VCaP (cell line): ENCODE measurements around the gene CAMTA1.

Experiments
- H3K27ac ChIP-seq: fragments of 450-650 bp; 2 replicates; pipeline ENCODE4 v1.5.1; 2017
- TF ChIP-seq, protein P1 (sequence below): fragments of 450-650 bp; conservative IDR thresholded peaks from 2 replicates; pipeline ENCODE4 v1.5.1; 2017; ENCODE audit warnings: mild to moderate bottlenecking, moderate library complexity

Gene CAMTA1

DNA sequence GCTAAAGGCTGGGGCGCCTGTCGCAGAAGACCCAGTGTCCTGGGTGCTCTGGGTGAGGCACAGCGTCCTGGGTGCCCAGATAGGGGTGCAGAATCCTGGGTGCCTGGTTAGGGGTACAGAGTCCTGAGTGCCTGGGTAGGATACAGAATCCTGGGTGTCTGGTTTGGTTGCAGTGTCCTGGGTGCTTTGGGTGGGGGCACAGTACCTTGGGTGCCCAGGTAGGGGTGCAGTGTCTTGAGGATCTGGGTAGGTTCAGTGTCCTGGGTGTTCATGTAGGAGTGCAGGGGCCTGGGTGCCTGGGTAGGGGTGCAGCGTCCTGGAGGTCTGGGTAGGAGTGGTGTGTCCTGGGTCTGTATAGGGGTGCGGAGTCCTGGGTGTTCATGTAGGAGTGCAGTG is 178.7 kb downstream of the CAMTA1 start:
- peak overlapping the region; percentile 89 for H3K27ac ChIP-seq
- TF ChIP-seq, protein P1, sequence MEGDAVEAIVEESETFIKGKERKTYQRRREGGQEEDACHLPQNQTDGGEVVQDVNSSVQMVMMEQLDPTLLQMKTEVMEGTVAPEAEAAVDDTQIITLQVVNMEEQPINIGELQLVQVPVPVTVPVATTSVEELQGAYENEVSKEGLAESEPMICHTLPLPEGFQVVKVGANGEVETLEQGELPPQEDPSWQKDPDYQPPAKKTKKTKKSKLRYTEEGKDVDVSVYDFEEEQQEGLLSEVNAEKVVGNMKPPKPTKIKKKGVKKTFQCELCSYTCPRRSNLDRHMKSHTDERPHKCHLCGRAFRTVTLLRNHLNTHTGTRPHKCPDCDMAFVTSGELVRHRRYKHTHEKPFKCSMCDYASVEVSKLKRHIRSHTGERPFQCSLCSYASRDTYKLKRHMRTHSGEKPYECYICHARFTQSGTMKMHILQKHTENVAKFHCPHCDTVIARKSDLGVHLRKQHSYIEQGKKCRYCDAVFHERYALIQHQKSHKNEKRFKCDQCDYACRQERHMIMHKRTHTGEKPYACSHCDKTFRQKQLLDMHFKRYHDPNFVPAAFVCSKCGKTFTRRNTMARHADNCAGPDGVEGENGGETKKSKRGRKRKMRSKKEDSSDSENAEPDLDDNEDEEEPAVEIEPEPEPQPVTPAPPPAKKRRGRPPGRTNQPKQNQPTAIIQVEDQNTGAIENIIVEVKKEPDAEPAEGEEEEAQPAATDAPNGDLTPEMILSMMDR: no peak

DNA sequence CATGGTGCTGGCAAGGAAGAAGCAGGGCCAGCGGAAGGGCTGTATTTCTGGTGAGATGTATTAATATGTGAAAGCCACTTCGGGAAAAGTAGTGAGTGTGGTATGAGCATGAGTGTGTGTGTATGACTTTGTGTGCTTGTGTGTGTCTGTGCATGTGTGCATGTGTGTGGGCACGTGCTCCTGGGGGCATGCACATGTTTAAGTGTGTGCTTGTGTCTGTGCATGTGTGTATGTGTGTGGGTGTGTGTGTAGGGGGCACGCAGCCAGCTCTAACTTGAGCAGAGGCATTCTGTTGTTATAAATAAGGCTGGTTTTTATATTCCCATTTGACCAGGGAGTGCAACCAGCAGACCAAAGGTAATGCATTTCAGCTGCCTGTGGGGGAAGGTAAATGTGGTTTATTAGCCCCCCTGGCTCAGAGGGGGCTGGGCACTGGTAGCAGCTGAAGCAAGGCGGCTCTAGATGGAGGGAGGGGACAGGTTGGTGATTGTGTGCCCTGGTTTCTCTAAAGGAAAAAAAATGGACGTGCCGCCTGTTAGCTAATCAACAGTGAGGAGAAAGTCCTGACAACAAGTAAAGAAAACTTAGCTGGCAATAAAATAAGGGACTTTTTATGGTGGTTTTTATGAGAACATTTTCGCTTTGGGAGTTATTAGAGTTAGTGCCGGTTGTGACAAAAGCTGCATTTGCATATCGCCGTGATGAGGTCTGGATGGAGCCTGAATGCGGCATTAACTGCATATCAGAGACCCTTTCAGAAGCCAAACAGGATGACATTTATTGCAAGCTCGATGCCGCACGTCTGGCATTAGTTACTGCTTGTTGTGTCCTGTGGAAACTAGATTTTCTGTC is 180.1 kb downstream of the CAMTA1 start:
- H3K27ac ChIP-seq: peak overlapping the region; percentile 89
- TF ChIP-seq, protein P1: no peak

DNA sequence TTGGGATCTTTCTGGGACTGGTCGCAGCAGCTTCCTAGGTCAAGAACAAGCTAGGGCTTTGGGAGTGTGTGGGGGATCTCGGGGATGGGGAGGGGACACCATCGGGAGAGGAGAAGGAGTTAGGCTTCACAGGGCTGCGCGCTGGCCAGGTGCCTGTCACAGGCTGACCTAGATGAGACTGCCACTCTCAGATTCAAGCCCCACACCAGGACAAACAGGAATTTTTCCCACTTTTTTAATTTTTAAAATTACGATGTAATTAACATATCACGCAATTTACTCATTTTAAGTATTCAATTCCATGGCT is 180.6 kb downstream of the CAMTA1 start:
- TF ChIP-seq, protein P1: no peak
- H3K27ac ChIP-seq: peak overlapping the region; percentile 89

DNA sequence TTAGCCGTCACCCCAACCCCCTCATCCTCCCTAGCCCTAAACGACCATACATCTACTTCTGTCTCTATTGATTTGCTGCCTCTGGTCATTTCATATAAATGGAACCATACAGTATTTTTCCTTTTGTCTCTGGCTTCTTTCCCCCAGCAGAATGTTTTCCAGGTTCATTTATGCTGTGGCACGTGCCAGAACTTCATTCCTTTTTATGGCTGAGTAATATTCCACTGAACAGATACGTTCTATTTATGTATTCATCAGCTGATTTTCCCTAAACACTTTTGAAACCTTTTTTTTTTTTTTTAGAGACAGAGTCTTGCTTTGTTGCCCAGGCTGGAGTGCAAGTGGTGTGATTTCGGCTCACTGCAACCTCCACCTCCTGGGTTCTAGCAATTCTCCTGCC is 181.1 kb downstream of the CAMTA1 start:
- TF ChIP-seq, protein P1: no peak
- peak overlapping the region; percentile 89 for H3K27ac ChIP-seq

DNA sequence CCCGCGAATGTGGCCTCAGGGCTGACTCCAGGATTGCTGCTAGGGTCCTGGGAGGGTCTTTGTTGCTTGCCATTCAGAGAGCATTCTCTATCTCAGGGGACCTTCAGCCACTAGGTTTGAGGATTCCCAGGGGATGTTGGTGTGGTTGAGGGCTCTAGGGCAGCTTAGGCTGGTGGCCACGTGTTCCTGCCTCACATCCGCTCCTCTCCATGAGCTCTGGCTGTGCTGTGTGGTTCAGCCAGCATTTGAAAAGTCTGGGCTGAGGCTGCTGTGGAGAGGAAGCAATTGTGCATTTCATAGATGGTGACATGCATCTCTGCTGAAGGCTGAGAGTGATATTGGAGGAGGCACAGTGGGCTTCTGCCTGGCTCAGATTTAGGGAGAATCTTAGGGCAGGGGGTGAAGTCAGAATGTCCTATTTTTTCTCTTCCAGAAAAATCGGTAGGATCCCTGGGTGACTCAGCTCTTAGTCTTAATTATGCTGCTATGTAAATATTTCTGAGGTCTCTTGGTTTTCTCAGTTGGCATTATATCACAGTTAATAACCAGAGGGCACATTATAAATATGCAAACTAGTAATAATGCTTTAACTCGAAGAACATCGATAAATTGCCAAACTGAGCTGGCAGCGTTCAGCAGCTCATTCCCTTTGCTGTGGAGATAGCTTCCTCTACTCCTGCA is 182.3 kb downstream of the CAMTA1 start:
- H3K27ac ChIP-seq: no peak overlapping the region; the same call in 1 of the 2 replicates
- TF ChIP-seq, protein P1: no peak

DNA sequence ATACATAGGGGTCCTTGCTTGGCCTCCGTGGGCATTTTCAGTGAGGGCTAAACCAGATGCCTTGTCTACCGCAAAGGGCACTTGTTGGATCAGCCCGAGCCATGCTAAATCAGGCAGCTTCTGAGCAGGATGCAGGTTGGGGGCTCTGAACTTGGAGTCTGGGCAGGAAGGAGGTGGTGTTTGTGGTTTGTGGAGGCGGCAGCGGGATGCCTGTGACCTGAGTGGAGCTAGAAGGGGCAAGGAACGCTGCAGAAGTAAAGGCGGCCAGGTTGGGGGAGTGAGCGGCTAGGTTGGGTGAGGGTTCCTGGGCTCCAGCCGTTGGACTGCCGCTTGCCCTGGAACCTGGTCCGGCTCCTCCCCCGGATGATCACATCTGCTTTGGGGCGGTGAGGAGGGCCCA is 183.9 kb downstream of the CAMTA1 start:
- no peak overlapping the region for H3K27ac ChIP-seq

DNA sequence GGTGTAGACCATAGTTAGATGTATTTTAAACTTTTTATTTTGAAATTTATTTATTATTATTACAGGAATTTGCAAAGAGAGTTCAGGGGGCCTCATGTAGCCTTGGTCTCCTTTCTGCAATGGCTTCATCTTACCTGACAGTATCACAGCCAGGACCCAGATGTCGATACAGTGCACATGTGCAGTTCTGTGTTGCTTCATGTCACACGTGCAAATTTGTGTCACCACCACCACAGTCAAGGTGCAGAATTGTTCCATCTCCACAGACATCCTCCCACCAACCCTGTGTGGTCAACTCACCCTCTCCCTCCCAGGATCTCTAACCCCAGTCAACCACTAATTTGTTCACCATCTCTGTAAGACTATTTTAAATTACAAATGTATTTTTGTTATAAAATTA is 184.5 kb downstream of the CAMTA1 start:
- TF ChIP-seq, protein P1: no peak
- H3K27ac ChIP-seq: no peak overlapping the region

More for the DNA sequence above, 183.9 kb downstream of the CAMTA1 start:
- TF ChIP-seq, protein P1: no peak
